ENCODE results near the gene VILL.

Gene VILL

DNA sequence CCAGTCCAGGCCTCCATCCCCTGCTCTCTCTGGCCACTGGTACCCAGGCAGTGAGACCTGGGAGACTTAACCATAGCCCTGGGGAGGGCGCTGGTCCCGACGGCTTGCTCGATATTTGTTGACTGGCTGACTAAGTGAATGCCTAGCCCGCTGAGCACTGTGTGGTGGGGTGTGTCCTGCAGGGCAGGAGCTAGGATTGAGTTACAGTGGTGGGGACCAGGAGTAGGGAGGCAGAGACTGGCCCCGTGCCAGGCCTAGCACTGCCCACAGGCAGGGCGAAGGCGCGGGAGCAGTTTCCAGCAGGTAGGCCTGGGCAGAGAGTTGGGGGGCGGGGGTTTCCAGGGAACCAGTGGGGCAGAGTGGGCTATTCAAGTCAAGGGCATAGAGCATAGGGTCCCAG, at the start of gene VILL:
VILL (plus strand) TSS at position 260 of the 400 bp plus-strand sequence. CDS start 2,887 bp downstream, outside the sequence.
- no peak for DNase-seq (ENCODE audit: low spot score)

GRCh38 chr3:37941608-37942508, 48.7 kb upstream of the VILL start:
- no peak for DNase-seq (ENCODE audit: low spot score)

- no peak for DNase-seq (ENCODE audit: low spot score)
These were observed 47.9 kb upstream of the VILL start for GRCh38 chr3:37942646-37943045.

GRCh38 chr3:37943126-37943525, 47.5 kb upstream of the VILL start:
- no peak for DNase-seq (ENCODE audit: low spot score)

- DNase-seq (ENCODE audit: low spot score), result no peak
These were observed 46.8 kb upstream of the VILL start for GRCh38 chr3:37943631-37944314.

GRCh38 chr3:37944391-37944842, 46.2 kb upstream of the VILL start:
- DNase-seq (ENCODE audit: low spot score), result no peak

DNA sequence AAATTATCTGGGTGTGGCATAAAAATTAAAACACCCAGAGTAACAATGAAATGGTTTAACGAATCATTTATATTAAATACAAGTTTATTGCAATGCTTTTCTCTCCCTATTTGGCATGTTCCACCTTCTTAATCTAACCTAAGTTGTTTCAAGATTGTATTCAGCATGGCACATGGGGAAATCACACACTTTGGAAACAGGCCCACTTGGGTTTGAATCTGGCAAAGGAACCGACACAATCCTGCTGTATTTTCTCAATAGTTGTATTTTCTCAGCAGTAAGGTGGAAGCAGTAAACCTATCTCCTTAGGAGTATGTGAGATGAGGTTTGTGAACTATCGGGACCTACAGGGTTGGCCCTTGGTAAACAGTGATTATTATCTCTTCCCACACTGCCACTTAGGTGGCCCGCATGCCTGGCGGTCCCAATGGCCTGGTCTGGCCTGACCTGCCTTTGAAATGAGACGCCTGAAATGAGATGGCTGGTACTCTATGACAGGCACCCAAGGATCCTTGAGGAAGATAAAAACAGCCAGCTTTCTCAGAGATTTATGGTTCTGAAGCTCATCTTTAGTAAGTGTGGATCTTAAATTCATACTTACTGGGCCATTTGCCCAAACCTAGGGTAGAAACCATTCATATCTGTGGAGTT, 45.3 kb upstream of the VILL start:
- DNase-seq (ENCODE audit: low spot score), result no peak

GRCh38 chr3:37945807-37946530, 44.6 kb upstream of the VILL start:
- no peak for DNase-seq (ENCODE audit: low spot score)

- no peak for DNase-seq (ENCODE audit: low spot score)
These were observed 44.1 kb upstream of the VILL start for GRCh38 chr3:37946531-37946889.

GRCh38 chr3:37949866-37950265, 40.7 kb upstream of the VILL start:
- no peak for DNase-seq (ENCODE audit: low spot score)

- no peak for DNase-seq (ENCODE audit: low spot score)
These were observed 38.0 kb upstream of the VILL start for GRCh38 chr3:37952564-37952963.

GRCh38 chr3:37953226-37953625, 37.4 kb upstream of the VILL start:
- no peak for DNase-seq (ENCODE audit: low spot score)

DNA sequence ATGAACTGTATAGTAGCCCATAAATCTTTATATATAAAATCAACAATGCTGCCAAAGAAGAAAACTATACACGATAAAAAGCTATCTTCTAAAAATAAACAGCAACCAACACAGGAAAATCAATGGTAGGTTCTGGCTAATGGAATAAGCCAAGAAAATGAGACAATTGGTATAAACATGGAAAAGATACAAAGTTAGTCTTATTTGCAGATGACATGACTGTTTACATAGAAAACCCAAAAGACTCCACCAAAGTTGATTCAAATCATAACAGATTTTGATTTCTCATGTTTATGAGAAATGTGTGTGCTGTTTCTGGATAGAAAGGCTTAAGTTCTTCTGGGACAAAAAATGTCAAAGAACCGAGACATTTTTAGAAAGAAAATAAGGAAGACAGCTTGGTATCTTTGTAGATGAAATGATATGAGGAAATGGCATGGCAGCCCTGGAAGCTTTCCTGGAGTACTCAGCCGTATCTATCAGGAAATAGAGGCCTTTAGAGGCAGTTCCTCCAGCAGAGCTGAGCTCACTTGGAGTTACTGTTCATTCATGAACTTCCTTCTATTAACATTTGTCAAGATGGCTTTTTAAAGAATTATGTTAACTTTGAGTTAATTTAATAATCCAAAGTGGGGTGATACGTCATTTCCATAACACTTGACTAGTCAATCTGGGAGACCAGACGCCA, 36.7 kb upstream of the VILL start:
- no peak for DNase-seq (ENCODE audit: low spot score)

DNA sequence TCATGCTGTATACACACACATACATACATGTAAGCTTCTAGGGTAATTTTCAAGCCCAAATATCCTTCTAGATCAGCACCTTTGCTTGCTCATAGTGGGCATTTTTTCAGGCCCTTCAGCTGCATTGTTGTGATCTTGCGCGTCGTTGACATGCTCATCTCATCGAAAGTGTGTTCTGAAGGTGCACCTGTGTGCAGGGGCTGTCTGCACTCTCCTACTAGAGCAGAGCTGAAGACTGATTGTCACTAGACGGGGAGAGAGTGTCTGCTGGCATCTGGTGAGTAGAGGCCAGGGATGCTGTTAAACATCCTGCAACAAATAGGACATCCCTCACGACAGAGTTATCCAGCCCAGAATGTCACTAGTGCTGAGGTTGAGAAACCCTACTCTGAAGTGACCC, 35.7 kb upstream of the VILL start:
- DNase-seq (ENCODE audit: low spot score), result no peak

DNA sequence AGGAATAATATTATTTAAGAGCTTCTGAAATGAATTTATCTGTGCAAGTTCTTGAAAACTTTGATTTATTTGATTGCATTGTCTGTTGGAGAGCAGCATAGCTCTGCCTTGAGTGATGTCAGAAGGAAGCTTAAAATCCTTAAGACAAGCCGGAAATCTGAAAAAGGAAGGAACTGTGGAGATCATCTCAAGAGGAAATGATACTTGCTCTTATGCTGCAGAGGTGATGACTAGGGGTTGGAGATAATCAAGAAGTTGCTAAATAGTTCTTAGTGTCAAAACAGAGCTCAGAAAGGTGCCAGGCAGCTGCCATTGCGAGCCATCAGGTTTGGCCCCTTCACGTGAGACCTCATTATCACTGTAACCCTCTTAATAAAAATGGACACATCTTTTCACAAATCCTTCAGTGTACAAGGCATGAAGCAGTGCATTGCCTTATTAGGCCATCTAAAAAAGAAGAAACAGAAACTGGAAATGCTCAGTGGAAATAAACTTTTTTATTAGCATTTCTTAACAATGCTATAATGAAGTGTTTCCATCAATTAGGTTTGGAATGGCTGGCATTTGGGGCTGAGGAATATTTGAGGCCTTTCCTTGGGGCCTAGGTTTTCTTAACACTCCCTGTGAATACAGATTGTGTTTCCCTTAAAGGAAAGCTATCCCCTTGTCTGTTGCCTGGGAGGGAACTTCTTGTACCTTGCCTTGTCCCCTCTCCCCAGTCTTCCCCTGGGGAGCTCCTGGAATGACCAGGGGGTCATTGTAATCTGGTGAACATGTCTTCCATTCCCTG, 34.5 kb upstream of the VILL start:
- no peak for DNase-seq (ENCODE audit: low spot score)

GRCh38 chr3:37956723-37957538, 33.7 kb upstream of the VILL start:
- no peak for DNase-seq (ENCODE audit: low spot score)

- DNase-seq (ENCODE audit: low spot score), result no peak
These were observed 33.0 kb upstream of the VILL start for GRCh38 chr3:37957539-37957936.

GRCh38 chr3:37961622-37962431, 28.8 kb upstream of the VILL start:
- DNase-seq (ENCODE audit: low spot score), result no peak

DNA sequence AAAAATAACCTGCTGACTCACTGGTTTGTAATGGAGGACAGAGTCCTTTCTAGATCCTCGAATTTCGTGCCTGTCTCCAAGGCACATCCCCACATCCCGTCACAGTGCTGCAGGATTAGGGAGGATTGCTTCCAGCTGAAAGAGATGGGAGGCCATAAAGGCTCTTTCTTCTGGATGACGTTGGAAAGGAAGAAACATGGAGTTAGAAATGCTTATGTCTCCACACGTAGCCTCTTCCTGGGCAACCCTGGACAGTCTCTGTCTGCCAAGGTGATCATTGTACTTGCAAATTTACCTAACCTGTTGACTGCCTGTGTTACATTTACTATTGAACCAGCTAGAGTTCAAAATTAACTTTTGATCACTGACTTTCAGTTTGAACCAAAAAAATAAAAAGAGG, 27.6 kb upstream of the VILL start:
- DNase-seq (ENCODE audit: low spot score), result no peak
